ENCODE results near the gene STX1B. TPM values are rescaled to one million over a fixed set of nuclear protein-coding genes. Genes with fewer than 3 reads are reported as not detected.

STX1B gene
- total and polyA plus RNA-seq, 4 experiments from 2014 or later: 1.5 to 2.4 TPM; not detected in 2

DNA sequence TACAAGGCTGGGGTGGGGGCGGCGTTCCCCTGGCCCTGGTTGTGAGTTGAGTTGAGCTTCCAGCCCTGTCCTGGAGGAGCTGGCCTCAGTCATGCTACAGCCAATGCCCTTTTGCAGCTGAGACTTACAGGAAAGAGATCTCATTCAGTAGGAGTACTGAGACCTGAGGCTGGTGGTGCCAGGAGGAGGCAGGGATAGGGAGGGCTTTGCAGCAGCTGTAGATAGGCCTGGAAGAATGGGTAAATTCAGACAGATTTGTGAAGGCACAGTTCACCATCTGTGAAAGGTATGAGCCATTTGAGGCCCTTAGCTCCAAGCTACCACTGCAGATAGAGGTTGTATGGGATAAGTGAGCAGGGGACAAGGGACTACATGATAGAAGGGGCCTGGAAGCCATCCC, 28.6 kb upstream of the STX1B start:
- Histone ChIP-seq H3K36me3 (ENCODE audit: insufficient read depth, low read length) (peaks cover 37% of the 10 kb centered on the region), H3K4me1 (ENCODE audit: insufficient read depth, low read length) (peaks cover 12% of the 10 kb centered on the region), H3K27ac (ENCODE audit: low read depth, low read length) (no peak overlapping the region), H3K9me3 (ENCODE audit: control insufficient read depth in 1 of 2, low read length in 2 of 2) (no peaks in the 10 kb centered on the region), H3K4me3 (ENCODE audit: low read length in 2 of 2) (no peak overlapping the region), H3K27me3 (ENCODE audit: insufficient read depth, low read length) (no peaks in the 10 kb centered on the region)
- DNase-seq: no peak
- peaks cover 0 to 3% (median 0%) of the 10 kb centered on the region in 8 donors for H3K9me3 Mint-ChIP-seq
- H3K4me1 Mint-ChIP-seq: peaks cover 2 to 19% (median 10%) of the 10 kb centered on the region in 4 donors
- H3K27ac Mint-ChIP-seq: peak overlapping the region in 1 of 7 donors; percentile 65
- intact Hi-C loops (cut with micrococcal nuclease): no loop called here
- peaks cover 28 to 37% of the 10 kb centered on the region in 2 donors for H3K36me3 Mint-ChIP-seq
- H3K4me3 Mint-ChIP-seq: no peak overlapping the region
- H3K27me3 Mint-ChIP-seq: no peaks in the 10 kb centered on the region
- ChIA-PET CTCF (ENCODE audit: partially characterized antibody) (no interaction called here), POLR2A (ENCODE audit: partially characterized antibody) (no interaction called here)

DNA sequence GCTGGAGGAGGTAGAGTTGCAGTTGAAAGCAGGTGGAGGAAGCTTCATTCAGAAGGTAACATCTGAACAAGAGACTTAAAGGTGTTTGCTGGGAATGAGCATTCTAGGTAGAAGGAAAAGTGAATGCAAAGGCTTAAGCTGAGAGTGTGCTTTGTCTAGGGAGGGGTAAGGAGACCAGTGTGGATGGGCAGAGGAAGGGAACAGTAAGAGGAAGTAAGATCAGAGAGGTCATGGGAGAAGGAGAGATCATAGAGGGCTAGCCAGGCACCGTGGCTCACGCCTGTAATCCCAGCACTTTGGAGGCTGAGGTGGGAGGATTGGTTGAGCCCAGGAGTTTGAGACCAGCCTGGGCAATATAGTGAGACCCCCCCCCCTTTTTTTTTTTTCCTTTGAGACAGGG, 26.3 kb upstream of the STX1B start:
- H3K27ac Mint-ChIP-seq: peak overlapping the region in 3 of 7 donors; percentile 7 to 69 (median 67)
- H3K9me3 Mint-ChIP-seq: peaks cover 0 to 6% (median 0%) of the 10 kb centered on the region in 8 donors
- no peak overlapping the region for H3K27ac ChIP-seq (ENCODE audit: low read depth, low read length)

DNA sequence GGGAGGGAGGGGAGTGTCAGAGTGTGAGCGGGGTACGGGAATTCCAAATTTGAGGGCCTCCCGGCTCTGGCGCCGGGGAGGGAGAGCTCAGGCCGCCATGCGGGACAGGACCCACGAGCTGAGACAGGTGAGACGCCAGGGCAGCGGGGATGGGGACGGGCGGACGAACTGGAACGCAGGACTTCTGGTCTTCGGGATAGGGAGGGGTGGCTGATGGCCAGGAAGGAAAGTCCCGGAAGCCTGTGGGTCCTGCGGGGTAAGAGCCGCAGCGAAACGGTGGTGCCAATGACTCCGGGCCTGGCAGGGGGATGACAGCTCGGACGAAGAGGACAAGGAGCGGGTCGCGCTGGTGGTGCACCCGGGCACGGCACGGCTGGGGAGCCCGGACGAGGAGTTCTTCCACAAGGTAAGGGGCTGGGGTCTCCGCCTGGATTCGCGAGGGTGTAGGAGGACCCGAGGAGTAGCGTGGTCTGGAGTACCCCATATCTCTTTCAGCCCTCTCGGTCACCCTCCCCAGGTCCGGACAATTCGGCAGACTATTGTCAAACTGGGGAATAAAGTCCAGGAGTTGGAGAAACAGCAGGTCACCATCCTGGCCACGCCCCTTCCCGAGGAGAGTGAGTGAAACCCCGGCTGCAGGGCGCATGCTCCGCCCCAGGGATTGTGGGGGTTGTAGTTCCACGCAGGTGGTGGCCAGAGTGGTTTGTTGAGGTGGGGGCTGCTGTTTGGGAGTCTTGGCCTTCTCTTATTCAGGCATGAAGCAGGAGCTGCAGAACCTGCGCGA, 23.5 kb upstream of the STX1B start:
- Histone ChIP-seq H3K27me3 (ENCODE audit: insufficient read depth, low read length) (no peaks in the 10 kb centered on the region), H3K27ac (ENCODE audit: low read depth, low read length) (peak overlapping the region; percentile 86), H3K4me3 (ENCODE audit: low read length in 2 of 2) (peak overlapping the region; percentile 83 to 97), H3K4me1 (ENCODE audit: insufficient read depth, low read length) (peaks cover 24% of the 10 kb centered on the region), H3K9me3 (ENCODE audit: control insufficient read depth in 1 of 2, low read length in 2 of 2) (no peaks in the 10 kb centered on the region), H3K36me3 (ENCODE audit: insufficient read depth, low read length) (peaks cover 20% of the 10 kb centered on the region)
- intact Hi-C loops (cut with micrococcal nuclease): loop anchor here (1.0 to 5.0 kb wide), 11 partner anchors 37 to 833 kb away; partner anchors contain the start of genes ARMC5, FBXL19, KAT8 and SETD1A
- CTCF ChIA-PET (ENCODE audit: partially characterized antibody): no interaction called here
- peak; percentile 82 to 87 (median 85) for DNase-seq
- Mint-ChIP-seq H3K4me1 (peaks cover 6 to 38% (median 22%) of the 10 kb centered on the region in 4 donors), H3K4me3 (peak overlapping the region; percentile 91 to 98 (median 95)), H3K27ac (peak overlapping the region; percentile 93 to 98 (median 98)), H3K27me3 (no peaks in the 10 kb centered on the region), H3K36me3 (peaks cover 15 to 35% of the 10 kb centered on the region in 2 donors), H3K9me3 (peaks cover 0 to 6% (median 0%) of the 10 kb centered on the region in 8 donors)
- POLR2A ChIA-PET (ENCODE audit: partially characterized antibody): interaction anchor here (0.9 to 6.9 kb wide), 11 partner anchors 8 to 426 kb away, joined by 3 to 74 read pairs (median 4); partner anchors contain the start of genes ARMC5, FUS, KAT8 and SETD1A

More for the DNA sequence above, 26.3 kb upstream of the STX1B start:
- no peaks in the 10 kb centered on the region for H3K27me3 ChIP-seq (ENCODE audit: insufficient read depth, low read length)
- H3K36me3 ChIP-seq (ENCODE audit: insufficient read depth, low read length): peaks cover 31% of the 10 kb centered on the region
- Mint-ChIP-seq H3K4me3 (peak overlapping the region in 1 of 8 donors; percentile 15), H3K4me1 (peaks cover 6 to 35% (median 21%) of the 10 kb centered on the region in 4 donors), H3K27me3 (no peaks in the 10 kb centered on the region), H3K36me3 (peaks cover 22 to 47% of the 10 kb centered on the region in 2 donors)
- intact Hi-C loops (cut with micrococcal nuclease): no loop called here
- DNase-seq: no peak
- POLR2A ChIA-PET (ENCODE audit: partially characterized antibody): interaction anchor here (0.6 to 6.9 kb wide), 2 partner anchors 30 to 36 kb away, joined by 3 to 74 read pairs; partner anchors contain the start of genes ZNF646 and ZNF668
- H3K4me3 ChIP-seq (ENCODE audit: low read length in 2 of 2): no peak overlapping the region
- H3K9me3 ChIP-seq (ENCODE audit: control insufficient read depth in 1 of 2, low read length in 2 of 2): no peaks in the 10 kb centered on the region
- CTCF ChIA-PET (ENCODE audit: partially characterized antibody): no interaction called here
- H3K4me1 ChIP-seq (ENCODE audit: insufficient read depth, low read length): peaks cover 24% of the 10 kb centered on the region

GRCh38 chr16:31032736-31033708, 22.6 kb upstream of the STX1B start, which contains the start of gene STX4:
Gene STX4 (plus strand): TSS chr16:31033558. CDS start chr16:31033806, 248 bp downstream.
- Mint-ChIP-seq H3K27me3 (no peaks in the 10 kb centered on the region), H3K9me3 (peaks cover 0 to 6% (median 0%) of the 10 kb centered on the region in 8 donors), H3K27ac (peak within 1 kb of the TSS; percentile 93 to 98 (median 98)), H3K4me3 (peak within 1 kb of the TSS; percentile 91 to 98 (median 95)), H3K36me3 (peaks cover 9 to 29% of the 10 kb centered on the region in 2 donors), H3K4me1 (peaks cover 6 to 38% (median 22%) of the 10 kb centered on the region in 4 donors)
- Histone ChIP-seq H3K4me3 (ENCODE audit: low read length in 2 of 2) (peak within 1 kb of the TSS; percentile 83 to 97), H3K36me3 (ENCODE audit: insufficient read depth, low read length) (peaks cover 12% of the 10 kb centered on the region), H3K27ac (ENCODE audit: low read depth, low read length) (peak within 1 kb of the TSS; percentile 86), H3K9me3 (ENCODE audit: control insufficient read depth in 1 of 2, low read length in 2 of 2) (no peaks in the 10 kb centered on the region), H3K27me3 (ENCODE audit: insufficient read depth, low read length) (no peaks in the 10 kb centered on the region), H3K4me1 (ENCODE audit: insufficient read depth, low read length) (peaks cover 24% of the 10 kb centered on the region)
- DNase-seq: peak; percentile 95 to 100 (median 98)
- POLR2A ChIA-PET (ENCODE audit: partially characterized antibody): interaction anchor here (1.0 to 6.9 kb wide), 10 partner anchors 9 to 427 kb away, joined by 3 to 74 read pairs (median 5); partner anchors contain the start of genes ARMC5, FUS, KAT8 and SETD1A
- CTCF ChIA-PET (ENCODE audit: partially characterized antibody): no interaction called here
- intact Hi-C loops (cut with micrococcal nuclease): loop anchor here (1.0 to 5.0 kb wide), 9 partner anchors 36 to 834 kb away; partner anchors contain the start of genes ARMC5, FBXL19, SETD1A and ZNF646

GRCh38 chr16:31031276-31031675, 20.8 kb upstream of the STX1B start:
- Mint-ChIP-seq H3K4me1 (peaks cover 5 to 32% (median 19%) of the 10 kb centered on the region in 4 donors), H3K27ac (peak overlapping the region in 5 of 7 donors; percentile 42 to 98 (median 79)), H3K36me3 (peaks cover 4 to 22% of the 10 kb centered on the region in 2 donors), H3K27me3 (no peaks in the 10 kb centered on the region), H3K4me3 (peak overlapping the region in 1 of 8 donors; percentile 96), H3K9me3 (peaks cover 0 to 6% (median 0%) of the 10 kb centered on the region in 8 donors)
- H3K27ac ChIP-seq (ENCODE audit: low read depth, low read length): no peak overlapping the region
- H3K4me1 ChIP-seq (ENCODE audit: insufficient read depth, low read length): peaks cover 24% of the 10 kb centered on the region
- intact Hi-C loops (cut with micrococcal nuclease): loop anchor here (5.0 kb wide), 1 partner anchor 836 kb away; no protein-coding TSS in a partner anchor
- POLR2A ChIA-PET (ENCODE audit: partially characterized antibody): interaction anchor here (1.5 to 6.9 kb wide), 2 partner anchors 42 to 111 kb away, joined by 6 to 74 read pairs; partner anchors contain the start of genes ZNF646 and ZNF668
- no peak overlapping the region for H3K4me3 ChIP-seq (ENCODE audit: low read length in 2 of 2)
- CTCF ChIA-PET (ENCODE audit: partially characterized antibody): no interaction called here
- DNase-seq: no peak
- H3K9me3 ChIP-seq (ENCODE audit: control insufficient read depth in 1 of 2, low read length in 2 of 2): no peaks in the 10 kb centered on the region
- peaks cover 8% of the 10 kb centered on the region for H3K36me3 ChIP-seq (ENCODE audit: insufficient read depth, low read length)
- no peaks in the 10 kb centered on the region for H3K27me3 ChIP-seq (ENCODE audit: insufficient read depth, low read length)

DNA sequence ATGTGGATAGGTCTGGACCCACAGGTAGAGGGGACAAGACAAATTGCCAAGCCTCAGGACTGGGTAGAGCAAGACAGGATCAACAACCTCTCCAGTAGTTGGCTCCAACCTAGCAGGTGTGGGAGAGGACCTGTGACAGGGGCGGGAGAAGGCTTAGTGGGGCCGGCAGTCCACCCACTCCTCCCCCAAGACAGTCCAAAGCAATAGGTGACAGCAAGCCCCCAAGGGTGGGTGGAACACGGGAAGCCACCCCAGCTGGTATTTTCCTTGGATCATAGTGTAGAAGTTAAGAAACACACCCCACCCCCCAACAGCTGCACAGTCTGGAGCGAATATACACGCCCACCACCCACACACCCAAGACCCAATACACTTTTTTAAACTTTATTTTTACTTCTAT, 18.8 kb upstream of the STX1B start:
- peaks cover 5 to 25% (median 13%) of the 10 kb centered on the region in 4 donors for H3K4me1 Mint-ChIP-seq
- H3K27ac ChIP-seq (ENCODE audit: low read depth, low read length): no peak overlapping the region
- no peaks in the 10 kb centered on the region for H3K9me3 ChIP-seq (ENCODE audit: control insufficient read depth in 1 of 2, low read length in 2 of 2)
- H3K36me3 ChIP-seq (ENCODE audit: insufficient read depth, low read length): no peaks in the 10 kb centered on the region
- H3K27ac Mint-ChIP-seq: peak overlapping the region in 1 of 7 donors; percentile 48
- intact Hi-C loops (cut with micrococcal nuclease): no loop called here
- DNase-seq: no peak
- no peak overlapping the region for H3K4me3 Mint-ChIP-seq
- peaks cover 0 to 6% (median 0%) of the 10 kb centered on the region in 8 donors for H3K9me3 Mint-ChIP-seq
- ChIA-PET CTCF (ENCODE audit: partially characterized antibody) (no interaction called here), POLR2A (ENCODE audit: partially characterized antibody) (no interaction called here)
- H3K4me1 ChIP-seq (ENCODE audit: insufficient read depth, low read length): peaks cover 13% of the 10 kb centered on the region
- H3K27me3 Mint-ChIP-seq: no peaks in the 10 kb centered on the region
- H3K27me3 ChIP-seq (ENCODE audit: insufficient read depth, low read length): no peaks in the 10 kb centered on the region
- H3K4me3 ChIP-seq (ENCODE audit: low read length in 2 of 2): no peak overlapping the region
- peaks cover 0 to 14% of the 10 kb centered on the region in 2 donors for H3K36me3 Mint-ChIP-seq

All from CD4-positive, alpha-beta memory T cell (primary cell).